Measurements from ENCODE around the gene TMPRSS5. TPM values are rescaled to one million over a fixed set of nuclear protein-coding genes. Genes with fewer than 3 reads are reported as not detected.

The TMPRSS5 gene
- total RNA-seq, 2 donors from 2014 or later: 1.0 to 1.2 TPM

GRCh38 chr11:113685654-113686359, 20.3 kb downstream of the TMPRSS5 start:
- no peak for DNase-seq
- H3K27ac Mint-ChIP-seq: no peak overlapping the region
- H3K9me3 ChIP-seq (ENCODE audit: control insufficient read depth, low read length): no peaks in the 10 kb centered on the region
- no peaks in the 10 kb centered on the region for H3K9me3 Mint-ChIP-seq
- H3K4me3 Mint-ChIP-seq: no peak overlapping the region
- no peaks in the 10 kb centered on the region for H3K36me3 ChIP-seq (ENCODE audit: control insufficient read depth, insufficient read depth, low read length)
- no peak overlapping the region for H3K4me3 ChIP-seq (ENCODE audit: low read length)
- peaks cover 29% of the 10 kb centered on the region for H3K4me1 ChIP-seq (ENCODE audit: control insufficient read depth, insufficient read depth, low read length)
- H3K9ac ChIP-seq (ENCODE audit: extremely low read depth, low read length, poor library complexity, severe bottlenecking): no peak overlapping the region
- H3K36me3 Mint-ChIP-seq (ENCODE audit: low read depth): no peaks in the 10 kb centered on the region
- 89 to 100% methylated on average over 1 to 2 of the region's 2 CpGs for WGBS, 2 experiments (ENCODE audit: insufficient coverage in 1 of 2, insufficient read length in 1 of 2)
- no peaks in the 10 kb centered on the region for H3K27me3 Mint-ChIP-seq (ENCODE audit: insufficient read depth)
- H3K27me3 ChIP-seq (ENCODE audit: control insufficient read depth, insufficient read depth, low read length, poor library complexity, severe bottlenecking): no peaks in the 10 kb centered on the region
- H3K27ac ChIP-seq (ENCODE audit: low read depth, low read length): no peak overlapping the region
- peaks cover 46% of the 10 kb centered on the region for H3K4me1 Mint-ChIP-seq
- TF ChIP-seq CTCF (conservative IDR thresholded peaks at IDR 0.05): no peak

- Histone ChIP-seq H3K9me3 (ENCODE audit: control insufficient read depth, low read length) (no peaks in the 10 kb centered on the region), H3K27me3 (ENCODE audit: control insufficient read depth, insufficient read depth, low read length, poor library complexity, severe bottlenecking) (no peaks in the 10 kb centered on the region), H3K4me3 (ENCODE audit: low read length) (no peak overlapping the region), H3K9ac (ENCODE audit: extremely low read depth, low read length, poor library complexity, severe bottlenecking) (no peak overlapping the region), H3K27ac (ENCODE audit: low read depth, low read length) (no peak overlapping the region), H3K4me1 (ENCODE audit: control insufficient read depth, insufficient read depth, low read length) (peaks cover 29% of the 10 kb centered on the region), H3K36me3 (ENCODE audit: control insufficient read depth, insufficient read depth, low read length) (no peaks in the 10 kb centered on the region)
- Mint-ChIP-seq H3K4me3 (no peak overlapping the region), H3K27ac (peak overlapping the region; percentile 39), H3K36me3 (ENCODE audit: low read depth) (no peaks in the 10 kb centered on the region), H3K4me1 (peaks cover 43% of the 10 kb centered on the region), H3K27me3 (ENCODE audit: insufficient read depth) (no peaks in the 10 kb centered on the region), H3K9me3 (no peaks in the 10 kb centered on the region)
- 71 to 73% methylated on average over 4 to 5 of the region's 5 CpGs for WGBS, 2 experiments (ENCODE audit: insufficient coverage in 1 of 2, insufficient read length in 1 of 2)
- no peak for TF ChIP-seq CTCF (conservative IDR thresholded peaks at IDR 0.05)
- DNase-seq: peak; percentile 39
These were observed 21.6 kb downstream of the TMPRSS5 start for GRCh38 chr11:113684496-113684895.

- no peak overlapping the region for H3K27ac Mint-ChIP-seq
- Histone ChIP-seq H3K27ac (ENCODE audit: low read depth, low read length) (no peak overlapping the region), H3K9ac (ENCODE audit: extremely low read depth, low read length, poor library complexity, severe bottlenecking) (no peak overlapping the region), H3K36me3 (ENCODE audit: control insufficient read depth, insufficient read depth, low read length) (no peaks in the 10 kb centered on the region), H3K9me3 (ENCODE audit: control insufficient read depth, low read length) (no peaks in the 10 kb centered on the region), H3K4me1 (ENCODE audit: control insufficient read depth, insufficient read depth, low read length) (peaks cover 29% of the 10 kb centered on the region), H3K27me3 (ENCODE audit: control insufficient read depth, insufficient read depth, low read length, poor library complexity, severe bottlenecking) (no peaks in the 10 kb centered on the region), H3K4me3 (ENCODE audit: low read length) (no peak overlapping the region)
- H3K36me3 Mint-ChIP-seq (ENCODE audit: low read depth): no peaks in the 10 kb centered on the region
- DNase-seq: peak; percentile 28
- 86 to 96% methylated on average over 4 to 6 of the region's 6 CpGs for WGBS, 2 experiments (ENCODE audit: insufficient coverage in 1 of 2, insufficient read length in 1 of 2)
- H3K4me3 Mint-ChIP-seq: no peak overlapping the region
- no peak for TF ChIP-seq CTCF (conservative IDR thresholded peaks at IDR 0.05)
- no peaks in the 10 kb centered on the region for H3K27me3 Mint-ChIP-seq (ENCODE audit: insufficient read depth)
- peaks cover 43% of the 10 kb centered on the region for H3K4me1 Mint-ChIP-seq
- no peaks in the 10 kb centered on the region for H3K9me3 Mint-ChIP-seq
These were observed 22.5 kb downstream of the TMPRSS5 start for GRCh38 chr11:113683481-113684046.

Data from endodermal cell (in vitro differentiated cells).